ENCODE measurements around the gene SMURF1.
"Not testable (repeated sequence)": the region's sequence is repeated elsewhere in the genome, so short reads cannot be mapped to it uniquely, and the experiment has no call there.

SMURF1 gene

GRCh38 chr7:99120916-99121315, 23.0 kb downstream of the SMURF1 start:
- no peak for DNase-seq

GRCh38 chr7:99120501-99120900, 23.4 kb downstream of the SMURF1 start:
- no peak for DNase-seq

GRCh38 chr7:99118077-99118476, 25.8 kb downstream of the SMURF1 start:
- DNase-seq, result no peak

- no peak for DNase-seq
These were observed 27.8 kb downstream of the SMURF1 start for GRCh38 chr7:99116144-99116543.

DNA sequence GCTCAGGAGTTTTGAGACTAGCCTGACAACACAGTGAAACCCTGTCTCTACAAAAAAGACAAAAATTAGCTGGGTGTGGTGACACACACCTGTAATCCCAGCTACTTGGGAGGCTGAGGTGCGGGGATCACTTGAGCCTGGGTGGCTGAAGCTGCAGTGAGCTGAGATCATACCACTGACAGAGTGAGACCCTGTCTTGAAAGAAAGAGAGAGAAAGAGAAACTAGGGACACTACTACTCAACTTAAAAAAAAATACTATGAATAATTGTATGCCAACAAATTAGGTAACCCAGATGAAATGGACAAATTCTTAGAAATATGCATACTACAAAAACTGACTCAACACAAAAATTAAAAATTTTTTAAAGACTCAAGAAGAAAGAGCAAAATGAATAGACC, 28.5 kb downstream of the SMURF1 start:
- DNase-seq, result no peak

DNA sequence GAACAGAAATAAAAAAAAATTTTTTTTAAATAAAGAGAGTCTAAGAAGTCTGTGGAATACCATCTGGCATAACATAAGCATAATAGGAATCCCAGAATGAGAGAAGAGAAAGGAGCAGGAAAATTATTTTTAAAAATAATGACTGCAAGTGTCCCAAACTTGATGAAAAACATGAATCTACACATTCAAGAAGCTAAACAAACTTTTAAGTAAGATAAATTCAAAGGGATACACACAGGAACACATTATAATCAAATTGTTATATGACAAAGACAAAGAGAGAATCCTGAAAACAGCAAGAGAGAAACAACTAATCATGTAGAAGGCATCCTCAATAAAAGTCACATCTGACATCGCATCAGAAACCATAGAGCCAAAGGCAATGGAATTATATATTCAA, 30.9 kb downstream of the SMURF1 start:
- DNase-seq, result no peak

GRCh38 chr7:99112097-99112496, 31.8 kb downstream of the SMURF1 start:
- no peak for DNase-seq

GRCh38 chr7:99111591-99111990, 32.3 kb downstream of the SMURF1 start:
- no peak for DNase-seq

GRCh38 chr7:99109108-99110051, 34.5 kb downstream of the SMURF1 start:
- peak; percentile 2 to 34 for DNase-seq

DNA sequence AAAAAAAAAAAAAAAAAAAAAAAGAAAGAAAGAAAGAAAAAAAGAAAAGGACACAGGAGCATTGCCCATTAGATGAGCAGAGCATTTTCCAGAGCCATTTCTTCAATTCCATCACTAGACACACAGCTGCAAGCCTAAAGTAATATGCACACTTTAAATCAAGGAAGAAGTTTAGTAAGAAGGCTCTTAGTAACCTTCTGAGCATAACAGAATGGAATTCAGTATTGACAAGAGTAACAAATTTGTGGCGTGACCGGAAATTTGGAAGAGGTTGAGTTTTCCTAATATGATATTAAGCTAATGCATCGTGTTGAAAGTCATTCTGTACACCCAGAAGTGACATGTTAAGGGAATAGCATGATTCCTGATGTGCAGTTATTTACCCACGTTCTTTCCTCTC, 35.3 kb downstream of the SMURF1 start:
- no peak for DNase-seq

DNA sequence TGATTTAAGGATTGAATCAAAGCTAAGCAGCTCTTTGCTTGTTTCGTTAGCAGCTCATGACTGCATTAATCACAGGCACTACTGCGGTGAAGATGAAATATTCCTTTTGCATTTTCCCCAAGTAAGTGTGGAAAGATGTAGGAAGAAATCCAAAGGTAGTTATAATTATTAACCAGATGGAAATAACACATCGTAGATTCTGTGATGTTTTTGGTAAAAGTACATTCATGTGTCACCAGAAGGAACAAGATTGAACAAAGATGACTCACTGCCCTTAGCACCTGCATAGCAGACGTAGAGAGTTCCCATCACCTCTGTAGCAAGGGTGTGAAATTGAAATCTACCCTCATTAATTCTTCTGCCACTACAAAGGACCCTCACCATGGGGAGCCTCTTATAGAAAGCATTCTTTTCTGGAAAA, 37.1 kb downstream of the SMURF1 start:
- DNase-seq, result no peak

GRCh38 chr7:99106411-99106810, 37.5 kb downstream of the SMURF1 start:
- no peak for DNase-seq

DNA sequence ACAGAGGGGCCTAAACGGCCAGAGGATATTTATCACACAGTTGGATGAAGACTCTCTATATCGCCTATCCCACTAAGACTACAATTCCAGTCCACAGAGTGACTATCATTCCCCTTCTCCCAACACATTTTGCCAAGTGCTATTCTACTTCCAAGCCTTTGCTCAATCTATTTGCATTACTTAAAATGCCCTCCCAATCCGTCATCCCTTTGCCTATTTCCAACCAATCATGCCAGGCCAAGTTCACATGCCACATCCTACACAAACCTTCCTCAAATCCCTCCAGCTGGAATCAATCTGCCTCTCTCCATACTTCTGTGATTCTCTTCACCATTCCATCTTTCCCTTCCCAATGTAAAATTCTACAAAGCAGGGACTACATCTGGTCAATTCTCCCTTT, 38.2 kb downstream of the SMURF1 start:
- DNase-seq, result no peak

DNA sequence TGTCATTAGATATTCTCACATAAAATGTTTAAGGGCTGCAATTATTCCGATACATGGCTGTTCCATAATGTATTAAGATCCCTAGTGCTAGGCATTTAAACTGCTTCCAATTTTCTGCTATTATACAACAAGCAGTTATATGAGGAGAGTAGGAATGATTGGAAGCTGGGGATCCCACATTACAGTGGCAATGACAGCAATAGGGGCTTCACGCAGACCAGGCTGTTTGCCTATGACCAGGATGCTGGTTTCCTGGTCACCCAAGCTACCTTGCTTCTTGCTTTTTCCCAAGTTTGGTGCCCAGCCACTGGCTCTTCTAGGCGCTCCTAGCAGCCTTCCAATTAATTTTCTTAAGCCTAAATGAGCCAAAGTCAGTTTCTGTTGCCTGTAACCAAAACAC, 39.3 kb downstream of the SMURF1 start:
- no peak for DNase-seq

GRCh38 chr7:99103836-99104235, 40.1 kb downstream of the SMURF1 start:
- DNase-seq, result not testable (repeated sequence)

GRCh38 chr7:99102809-99103690, 40.9 kb downstream of the SMURF1 start:
- DNase-seq, result no peak

- no peak for DNase-seq
These were observed 41.5 kb downstream of the SMURF1 start for GRCh38 chr7:99102361-99102760.

- DNase-seq, result not testable (repeated sequence)
These were observed 42.4 kb downstream of the SMURF1 start for GRCh38 chr7:99101516-99101915.

GRCh38 chr7:99099499-99100077, 44.3 kb downstream of the SMURF1 start:
- DNase-seq, result no peak

DNA sequence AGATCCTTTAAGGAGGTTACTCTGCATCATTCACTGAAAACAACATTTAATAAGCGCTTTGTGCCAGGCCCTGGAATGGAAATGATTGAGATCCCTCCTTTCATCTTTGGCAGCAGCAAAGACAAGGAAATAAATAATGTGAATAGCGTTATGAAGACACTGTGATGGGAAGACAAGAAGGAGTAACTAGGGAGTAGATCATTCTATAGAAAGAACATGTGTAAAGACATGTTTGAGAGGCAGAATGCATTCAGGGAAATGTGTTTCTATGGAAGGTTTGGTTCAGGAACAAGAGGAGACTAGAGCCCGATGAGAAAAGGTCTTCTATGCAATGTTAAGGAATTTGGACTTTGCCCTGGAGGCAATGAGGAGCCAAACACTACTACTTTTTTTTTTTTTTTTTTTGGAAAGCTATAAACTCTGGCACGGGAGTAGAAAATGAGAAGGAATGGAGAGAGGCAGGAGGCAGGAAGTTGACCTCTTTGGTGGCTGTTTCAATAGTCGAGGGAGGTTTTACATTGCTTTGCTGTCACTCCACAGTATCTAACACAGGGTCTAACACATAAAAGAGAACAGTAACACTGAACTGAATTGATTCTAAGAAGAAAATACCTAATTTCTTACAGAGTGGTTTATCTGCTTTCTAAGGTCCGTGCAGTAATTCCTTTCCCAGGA, 44.9 kb downstream of the SMURF1 start:
- DNase-seq, result no peak

GRCh38 chr7:99098286-99098823, 45.6 kb downstream of the SMURF1 start:
- DNase-seq, result no peak

- no peak for DNase-seq
These were observed 46.2 kb downstream of the SMURF1 start for GRCh38 chr7:99097730-99098129.

Measured in NCI-H2081 (cell line).